Spleen (tissue), 11 donors: ENCODE measurements around the gene RIC8B. TPM values are rescaled to one million over a fixed set of nuclear protein-coding genes. Genes with fewer than 3 reads are reported as not detected.

Source experiments
- DNase-seq: peaks from one replicate; pipeline ENCODE4 v3.0.0-alpha.2; 2020
- H3K27ac ChIP-seq, 8 donors: fragments of 200-600 bp; sonication (generic) in 7 of 8; 1 replicate in 4 of 8; 2 replicates in 4 of 8; pipeline versions ENCODE4 v1.5.0 to v1.8.0; 2016 to 2021; ENCODE audit warnings: inconsistent platforms in 4 of 8, mild to moderate bottlenecking in 4 of 8, moderate library complexity in 1 of 8
- H3K27me3 ChIP-seq, 7 donors: fragments of 200-600 bp; sonication (generic) in 6 of 7; replicated peaks in 1 of 7; 1 replicate in 4 of 7; 2 replicates in 3 of 7; pipeline versions ENCODE4 v1.5.0 to v1.8.0; 2016 to 2021; ENCODE audit warnings: inconsistent platforms in 3 of 7, mild to moderate bottlenecking in 1 of 7
- H3K36me3 ChIP-seq, 6 donors: fragments of 200-600 bp; sonication (generic) in 5 of 6; 1 replicate in 4 of 6; 2 replicates in 2 of 6; pipeline versions ENCODE4 v1.5.0 to v1.8.0; 2016 to 2021; ENCODE audit warnings: inconsistent platforms in 2 of 6
- H3K4me1 ChIP-seq, 6 donors: fragments of 200-600 bp; sonication (generic) in 5 of 6; 1 replicate in 3 of 6; 2 replicates in 3 of 6; pipeline versions ENCODE4 v1.5.0 to v1.8.0; 2016 to 2021; ENCODE audit warnings: inconsistent platforms in 3 of 6
- H3K4me3 ChIP-seq, 8 donors: fragments of 200-600 bp; sonication (generic) in 7 of 8; 1 replicate in 4 of 8; 2 replicates in 4 of 8; pipeline versions ENCODE4 v1.5.0 to v1.8.0; 2016 to 2021; ENCODE audit warnings: inconsistent platforms in 4 of 8, mild to moderate bottlenecking in 4 of 8, moderate library complexity in 2 of 8
- H3K9me3 ChIP-seq, 8 donors: fragments of 200-600 bp; sonication (generic) in 7 of 8; 1 replicate in 4 of 8; 2 replicates in 4 of 8; pipeline versions ENCODE4 v1.5.0 to v1.8.0; 2016 to 2021; ENCODE audit warnings: inconsistent platforms in 4 of 8
- CTCF ChIP-seq, 11 experiments: fragments of 200-600 bp in 7 of 11; fragments of 450-650 bp in 4 of 11; sonication (generic) in 4 of 11; IDR thresholded peaks in 8 of 11; conservative IDR thresholded peaks in 3 of 11; 1 replicate in 7 of 11; 2 replicates in 4 of 11; pipeline versions ENCODE4 v1.4.0 to v1.8.0; 2016 to 2021; ENCODE audit warnings: antibody characterized with exemption in 11 of 11, inconsistent platforms in 4 of 11, mild to moderate bottlenecking in 1 of 11
- POLR2A ChIP-seq, 3 donors: fragments of 450-650 bp; IDR thresholded peaks; one replicate each; pipeline ENCODE4 v1.5.1; 2017; ENCODE audit warnings: antibody characterized with exemption in 3 of 3, mild to moderate bottlenecking in 1 of 3
- POLR2AphosphoS5 ChIP-seq, 3 donors: sonication (generic); formaldehyde crosslinking; IDR thresholded peaks; one replicate each; pipeline ENCODE4 v1.5.1; 2017; ENCODE audit warnings: antibody characterized with exemption in 3 of 3
- WGBS, 5 donors: extraction: QIAGEN DNeasy Blood & Tissue Kit in 3 of 5; methylation state at CpG; one replicate each; pipeline versions ENCODE4 v1.1.5 to v1.1.7; 2013 to 2018; 5-methylcytosine and 5-hydroxymethylcytosine counted together
- intact Hi-C: fragments of 100-400 bp; cut with DNase I; formaldehyde crosslinking; loops from one replicate; pipeline ENCODE4 v1.15.0; 2023; ENCODE audit warnings: low total_unique reads
- polyA plus RNA-seq, 3 donors: library from polyadenylated mRNA; stranded (reverse); fragments of 200-250 nt; gene quantifications; one replicate each; pipeline ENCODE4 v1.2.1, GENCODE V29; 2013
- total RNA-seq, 7 donors: library from RNA; depleted of rRNA in 3 of 7; stranded (reverse); fragments of >200 nt in 3 of 7; fragmentation: NEBNext Ultra II Directional in 4 of 7; extraction: Animal tissue kit (Norgen Biotek cat#: 25700) in 4 of 7; gene quantifications; one replicate each; pipeline versions ENCODE4 v1.1.0 to v1.2.1, GENCODE V29; 2016 to 2021
- donor health status: healthy with polysubstance abuse.
- donor health status: DM: no; HTN: no; CAD: no; lungs with moderate emphysema.
- donor health status: DM: no; HTN: no; CAD: no.
- donor health status: Bipolar disorder and iron deficiency.
- donor health status: healthy.
- donor health status: DM: no; HTN: no; CAD: no.
- donor health status: DM: yes; HTN: yes; CAD: no.

RIC8B gene
- total and polyA plus RNA-seq, 10 donors: 1.9 to 21.3 (median 14.1) TPM

DNA sequence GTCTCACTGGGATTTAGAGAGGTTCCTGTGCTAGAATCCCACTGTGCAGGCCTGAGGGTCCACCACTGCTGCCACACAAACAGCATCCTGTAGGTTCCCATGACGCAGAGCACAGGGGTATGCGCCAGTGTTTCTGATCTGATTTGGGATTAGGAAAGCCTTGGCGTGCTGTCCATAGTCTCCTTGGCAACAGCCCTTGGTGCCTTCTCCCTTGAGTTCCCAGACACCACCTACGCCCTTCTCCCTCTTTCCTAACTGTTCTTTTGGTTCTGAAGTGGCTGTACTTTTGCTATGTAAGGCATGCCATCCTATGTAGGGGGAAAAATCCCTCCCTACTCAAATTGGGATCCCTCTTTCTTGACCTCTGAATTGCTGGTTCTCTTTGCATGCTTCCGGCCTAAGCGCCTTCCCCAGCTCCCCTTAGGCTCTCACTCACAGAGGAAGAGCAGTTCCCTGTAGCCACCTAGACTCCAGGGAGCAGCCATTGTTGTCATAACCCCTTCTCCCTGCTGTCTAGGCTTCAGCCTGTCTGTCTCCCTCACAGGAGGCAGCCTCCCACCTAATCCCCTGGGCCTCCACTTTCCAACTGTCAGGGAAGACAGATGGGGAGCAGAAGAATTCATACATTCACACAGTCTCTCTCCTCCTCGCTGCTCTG, 14.8 kb upstream of the RIC8B start:
- H3K4me3 ChIP-seq: peak overlapping the region in 2 of 8 donors; percentile 16 to 41
- H3K27me3 ChIP-seq: peaks cover 0 to under 1% (median 0%) of the 10 kb centered on the region in 7 donors
- intact Hi-C loops: no loop called here
- TF ChIP-seq POLR2AphosphoS5 (IDR thresholded peaks at IDR 0.05) (no peak), POLR2A (IDR thresholded peaks at IDR 0.05) (no peak), CTCF (IDR thresholded peaks at IDR 0.05 in 8 of 11, conservative IDR thresholded peaks at IDR 0.05 in 3 of 11) (no peak)
- peaks cover 0 to 21% (median 19%) of the 10 kb centered on the region in 6 donors for H3K4me1 ChIP-seq
- H3K27ac ChIP-seq: peak overlapping the region in 7 of 8 donors; percentile 29 to 87 (median 71)
- no peaks in the 10 kb centered on the region for H3K9me3 ChIP-seq
- 72 to 76% (median 74%) methylated on average over 7 of the region's 7 CpGs for WGBS, 5 donors
- H3K36me3 ChIP-seq: no peaks in the 10 kb centered on the region
- no peak for DNase-seq

- Histone ChIP-seq H3K4me1 (peaks cover 0 to 21% (median 19%) of the 10 kb centered on the region in 6 donors), H3K27ac (peak overlapping the region in 7 of 8 donors; percentile 29 to 87 (median 71)), H3K9me3 (no peaks in the 10 kb centered on the region), H3K27me3 (peaks cover 0 to 4% (median 0%) of the 10 kb centered on the region in 7 donors), H3K36me3 (no peaks in the 10 kb centered on the region), H3K4me3 (peak overlapping the region in 2 of 8 donors; percentile 16 to 41)
- no peak for DNase-seq
- 6 to 17% (median 10%) methylated on average over 2 of the region's 2 CpGs for WGBS, 5 donors
- TF ChIP-seq POLR2A (IDR thresholded peaks at IDR 0.05) (no peak), POLR2AphosphoS5 (IDR thresholded peaks at IDR 0.05) (peak in 2 of 3 donors; percentile 51 to 61)
- intact Hi-C loops: no loop called here
Observed at GRCh38 chr12:106760184-106760531, 14.3 kb upstream of the RIC8B start.

DNA sequence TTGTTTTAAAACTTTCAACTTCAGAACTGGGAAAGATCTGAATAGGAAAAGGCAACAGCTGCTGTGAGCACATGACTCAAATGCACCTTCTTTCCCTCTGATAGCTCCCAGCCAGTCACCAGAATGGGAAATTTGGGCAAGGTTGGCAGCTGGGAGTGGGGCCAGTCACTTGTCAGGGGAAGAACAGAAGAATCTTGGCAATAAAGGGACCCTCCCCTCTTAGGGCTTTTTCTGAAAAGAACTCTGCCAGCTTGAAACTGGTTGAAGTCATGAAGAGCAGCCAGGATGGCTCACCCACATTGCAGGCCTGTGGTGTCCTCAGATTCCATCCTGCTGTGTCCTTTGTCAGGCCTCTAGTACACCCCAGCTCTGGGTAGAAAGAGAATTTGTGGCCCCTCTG, 10.3 kb upstream of the RIC8B start:
- Histone ChIP-seq H3K27ac (peak overlapping the region in 4 of 8 donors; percentile 36 to 78 (median 61)), H3K27me3 (peaks cover 0 to 27% (median 0%) of the 10 kb centered on the region in 7 donors), H3K4me3 (no peak overlapping the region), H3K4me1 (peaks cover 0 to 47% (median 24%) of the 10 kb centered on the region in 6 donors), H3K9me3 (no peaks in the 10 kb centered on the region), H3K36me3 (no peaks in the 10 kb centered on the region)
- TF ChIP-seq POLR2A (IDR thresholded peaks at IDR 0.05) (no peak), POLR2AphosphoS5 (IDR thresholded peaks at IDR 0.05) (no peak), CTCF (IDR thresholded peaks at IDR 0.05 in 8 of 11, conservative IDR thresholded peaks at IDR 0.05 in 3 of 11) (no peak)
- no peak for DNase-seq
- intact Hi-C loops: no loop called here

DNA sequence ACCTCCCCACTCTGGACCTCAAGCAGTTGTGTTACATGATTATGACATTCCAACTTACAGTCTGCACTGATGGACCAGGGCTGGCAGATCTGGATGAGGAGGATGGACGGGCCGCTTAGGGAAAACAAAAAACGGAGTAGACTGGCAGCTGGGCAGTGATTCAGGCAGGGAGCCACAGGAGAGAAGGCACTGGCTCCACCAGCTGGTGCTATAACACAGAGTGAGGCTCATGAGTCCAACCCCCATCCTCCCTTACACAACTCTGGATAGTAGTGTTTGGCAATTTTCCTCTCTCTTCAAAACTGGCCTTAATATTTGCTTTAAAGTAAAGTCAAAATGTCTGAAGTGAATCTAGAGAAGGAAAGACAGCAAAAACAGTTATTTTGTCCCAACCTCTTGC, 9.7 kb upstream of the RIC8B start:
- H3K4me1 ChIP-seq: peaks cover 0 to 42% (median 19%) of the 10 kb centered on the region in 6 donors
- peaks cover 0 to 29% (median 0%) of the 10 kb centered on the region in 7 donors for H3K27me3 ChIP-seq
- H3K27ac ChIP-seq: peak overlapping the region in 4 of 8 donors; percentile 2 to 78 (median 54)
- no peak overlapping the region for H3K4me3 ChIP-seq
- H3K36me3 ChIP-seq: no peaks in the 10 kb centered on the region
- no peaks in the 10 kb centered on the region for H3K9me3 ChIP-seq
- no peak for DNase-seq
- TF ChIP-seq CTCF (IDR thresholded peaks at IDR 0.05 in 8 of 11, conservative IDR thresholded peaks at IDR 0.05 in 3 of 11) (peak in 1 of 11 experiments; percentile 10), POLR2A (IDR thresholded peaks at IDR 0.05) (no peak)
- intact Hi-C loops: no loop called here
- 71 to 95% (median 84%) methylated on average over 3 of the region's 3 CpGs for WGBS, 5 donors
